GM10248 (cell line): Measurements from ENCODE around the gene EVI2B.

ENCODE experiments used
- CTCF ChIA-PET: fragments of 300-600 bp; sonication (Branson Sonifier 250); formaldehyde crosslinking; extraction: SDS; loops from one replicate; lab custom pipeline; 2021; ENCODE audit warnings: antibody characterized with exemption; lab: Yijun Ruan, JAX
- POLR2A ChIA-PET: fragments of 350-650 bp; sonication (Branson Sonifier 250); formaldehyde crosslinking; extraction: SDS; loops from one replicate; lab custom pipeline; 2020; ENCODE audit warnings: antibody characterized with exemption; lab: Yijun Ruan, JAX
- DNase-seq: peaks from one replicate; pipeline ENCODE4 v3.0.0; 2012; ENCODE audit errors: extremely low spot score
- CTCF ChIP-seq: IDR thresholded peaks from 2 replicates; pipeline ENCODE4 v1.5.1; 2012; ENCODE audit warnings: mild to moderate bottlenecking, low read depth; ENCODE audit errors: extremely low read depth, missing control alignments, control extremely low read depth

Gene EVI2B

GRCh38 chr17:31281061-31281460 is 32.8 kb downstream of the EVI2B start:
- ChIA-PET POLR2A (no interaction called here), CTCF (interaction anchor here (1.0 to 1.1 kb wide), 2 partner anchors 14 to 92 kb away, joined by 3 read pairs; no protein-coding TSS in a partner anchor)
- DNase-seq = no peak
- TF ChIP-seq CTCF = no peak

GRCh38 chr17:31279401-31279800 is 34.5 kb downstream of the EVI2B start:
- ChIA-PET POLR2A (interaction anchor here (0.6 kb wide), 1 partner anchor 14 kb away, joined by 4 read pairs; no protein-coding TSS in a partner anchor), CTCF (no interaction called here)
- no peak for TF ChIP-seq CTCF
- DNase-seq = no peak

GRCh38 chr17:31275116-31275515 is 38.7 kb downstream of the EVI2B start:
- POLR2A ChIA-PET = no interaction called here
- CTCF ChIA-PET = no interaction called here
- TF ChIP-seq CTCF = no peak
- DNase-seq = no peak

GRCh38 chr17:31274252-31274651 is 39.6 kb downstream of the EVI2B start:
- CTCF ChIA-PET = no interaction called here
- no peak for TF ChIP-seq CTCF
- POLR2A ChIA-PET = no interaction called here
- DNase-seq = no peak

GRCh38 chr17:31273516-31273915 is 40.3 kb downstream of the EVI2B start:
- ChIA-PET CTCF (no interaction called here), POLR2A (no interaction called here)
- TF ChIP-seq CTCF = no peak
- DNase-seq = no peak

- no peak for TF ChIP-seq CTCF
- CTCF ChIA-PET = no interaction called here
- POLR2A ChIA-PET = no interaction called here
- DNase-seq = no peak
These were observed 41.1 kb downstream of the EVI2B start for GRCh38 chr17:31272803-31273202.

GRCh38 chr17:31272236-31272635 is 41.6 kb downstream of the EVI2B start:
- no peak for TF ChIP-seq CTCF
- POLR2A ChIA-PET = no interaction called here
- CTCF ChIA-PET = no interaction called here
- no peak for DNase-seq
